Adipose tissue (tissue), 3 donors: ENCODE data around the gene CYP4F2. TPM values are rescaled to one million over a fixed set of nuclear protein-coding genes. Genes with fewer than 3 reads are reported as not detected.
A peak's percentile ranks its signal among the peaks of the same experiment; 100 is the strongest.
"Not testable (repeated sequence)": the region's sequence is repeated elsewhere in the genome, so short reads cannot be mapped to it uniquely, and the experiment has no call there.

Experiments used
- H3K27ac ChIP-seq: one replicate; pipeline ENCODE4 v1.5.1; 2013; ENCODE audit warnings: low read depth, low read length
- WGBS, 3 donors: extraction: QIAGEN DNeasy Blood & Tissue Kit; methylation state at CpG; one replicate each; pipeline ENCODE4 v1.1.7; 2013; 5-methylcytosine and 5-hydroxymethylcytosine counted together
- polyA plus RNA-seq, 3 donors: library from polyadenylated mRNA; stranded (reverse); fragments of 200-250 nt; gene quantifications; one replicate each; pipeline ENCODE4 v1.2.3, GENCODE V29; 2013
- donor health status: healthy with polysubstance abuse.
- donor health status: Bipolar disorder and iron deficiency.
- donor health status: healthy.

The CYP4F2 gene
- polyA plus RNA-seq, 3 donors, result 0.08 TPM; not detected in 2

DNA sequence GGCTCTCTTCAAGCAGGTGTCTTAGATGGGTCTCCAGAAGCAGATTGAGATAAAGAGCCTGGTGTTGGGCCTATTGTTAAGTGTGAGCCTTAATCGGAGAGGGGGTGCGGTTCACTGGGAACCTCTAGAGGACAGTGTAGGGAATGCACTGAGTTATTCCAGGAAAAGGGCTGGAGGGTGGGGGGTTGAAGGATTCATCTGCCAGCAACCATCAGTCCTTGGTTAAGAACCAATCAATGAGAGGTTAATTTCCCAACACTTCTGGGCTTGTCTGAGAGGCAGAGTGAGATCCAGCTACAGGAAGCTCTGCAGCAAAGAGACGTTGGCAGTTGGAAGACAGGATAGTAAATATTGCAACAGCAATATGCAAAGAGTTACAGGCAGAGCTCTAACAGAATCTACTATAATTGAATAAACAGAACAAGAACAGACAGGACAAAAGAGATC lies 28.7 kb downstream of the CYP4F2 start:
- no peak overlapping the region for H3K27ac ChIP-seq
- 1 to 2% (median 2%) methylated on average over 3 of the region's 3 CpGs for WGBS, 3 donors

DNA sequence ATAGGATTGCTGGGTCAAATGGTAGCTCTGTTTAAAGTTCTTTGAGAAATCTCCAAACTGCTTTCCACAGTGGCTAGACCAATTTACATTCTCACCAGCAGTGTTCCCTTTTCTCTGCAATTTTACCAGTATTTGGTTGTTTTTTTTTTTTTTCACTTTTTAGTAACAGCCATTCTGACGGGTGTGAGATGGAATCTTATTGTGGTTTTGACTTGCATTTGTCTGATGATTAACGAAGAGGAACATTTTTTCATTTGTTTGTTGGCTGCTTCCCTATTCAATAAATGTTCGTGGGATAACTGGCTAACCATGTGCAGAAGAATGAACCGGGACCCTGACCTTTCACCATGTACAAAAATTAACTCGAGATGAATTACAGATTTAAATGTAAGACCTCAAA lies 31.2 kb downstream of the CYP4F2 start:
- 45 to 53% (median 46%) methylated on average over 5 of the region's 5 CpGs for WGBS, 3 donors
- H3K27ac ChIP-seq, result no peak overlapping the region

DNA sequence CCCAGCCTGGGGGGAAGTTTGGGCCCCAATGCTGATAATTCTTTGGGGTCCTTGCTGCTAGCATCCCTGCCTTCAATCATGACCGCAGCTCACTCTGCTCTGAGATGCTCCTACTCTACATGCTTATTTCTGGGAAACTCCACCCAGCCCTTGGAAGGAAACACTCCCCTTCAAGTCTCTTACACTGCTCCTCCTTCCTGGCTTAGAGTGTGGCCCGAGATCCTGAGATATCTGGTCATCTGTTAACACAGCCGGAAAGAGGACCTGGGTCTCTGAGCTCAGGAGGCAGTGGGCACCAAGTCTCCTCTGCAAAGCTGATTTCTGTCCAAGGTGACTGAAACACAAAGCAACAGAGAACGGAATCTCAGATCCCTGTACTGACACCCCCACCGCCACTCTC lies 33.0 kb downstream of the CYP4F2 start:
- no peak overlapping the region for H3K27ac ChIP-seq
- WGBS, 3 donors, result 53 to 57% (median 55%) methylated on average over 5 of the region's 5 CpGs

DNA sequence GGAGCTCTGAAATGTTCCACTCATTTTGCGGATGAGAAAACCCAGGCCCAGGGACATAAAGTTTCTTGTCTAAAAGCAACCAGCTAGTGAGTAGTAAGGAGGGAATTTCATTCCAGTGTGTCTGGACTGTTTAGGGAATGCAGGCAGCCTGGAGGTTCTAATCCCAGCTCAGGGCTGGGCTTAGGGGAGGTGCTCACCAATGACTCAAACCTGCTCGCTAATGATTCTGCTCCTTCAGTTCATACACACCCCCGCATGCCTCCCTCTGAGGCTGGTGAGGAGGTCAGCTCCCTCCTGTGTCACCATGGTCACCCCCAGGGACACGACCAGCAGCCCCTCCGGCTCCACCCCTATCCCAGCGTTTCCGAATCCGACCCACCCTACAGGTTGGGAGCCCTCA lies 34.6 kb downstream of the CYP4F2 start:
- 62 to 84% (median 77%) methylated on average over 8 of the region's 8 CpGs for WGBS, 3 donors
- no peak overlapping the region for H3K27ac ChIP-seq

DNA sequence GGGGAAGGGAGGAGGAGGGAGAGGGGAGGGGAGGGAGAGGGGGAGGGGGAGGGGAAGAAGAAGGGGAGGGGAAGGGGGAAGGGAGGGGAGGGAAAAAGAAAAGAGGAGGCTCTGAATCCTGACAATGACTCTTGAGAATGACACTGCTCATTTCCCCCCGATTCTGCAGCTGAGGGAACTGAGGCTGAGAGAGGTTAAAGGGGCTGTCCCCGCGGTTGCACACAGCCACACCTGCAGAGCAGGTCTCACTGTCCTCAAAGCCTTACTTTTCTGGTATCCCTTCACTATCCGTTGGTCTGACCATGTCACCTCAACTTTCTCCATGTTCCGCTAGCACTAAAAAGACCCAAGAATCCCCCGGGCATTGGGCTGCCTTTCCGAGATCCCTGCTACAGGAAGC lies 35.4 kb downstream of the CYP4F2 start:
- H3K27ac ChIP-seq, result no peak overlapping the region
- 41 to 51% (median 50%) methylated on average over 7 of the region's 7 CpGs for WGBS, 3 donors

DNA sequence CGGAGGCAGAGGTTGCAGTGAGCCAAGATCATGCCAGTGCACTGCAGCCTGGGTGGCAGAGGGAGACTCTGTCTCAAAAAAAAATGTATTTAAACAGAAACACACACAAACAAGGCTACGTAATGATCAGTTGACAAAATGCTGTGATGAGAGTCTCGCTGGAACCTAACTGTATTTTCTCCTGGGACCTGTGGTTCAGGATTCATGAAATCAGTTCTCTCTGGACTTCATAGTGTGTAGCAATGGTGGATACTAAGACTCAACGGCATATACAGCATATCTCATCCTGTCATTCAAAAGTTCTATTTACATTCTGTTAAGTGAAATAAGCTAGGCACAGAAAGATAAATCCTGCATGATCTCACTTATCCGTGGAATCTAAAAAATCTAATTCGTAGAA lies 37.4 kb downstream of the CYP4F2 start:
- H3K27ac ChIP-seq, result no peak overlapping the region
- WGBS, 3 donors, result 60 to 71% (median 68%) methylated on average over 6 of the region's 6 CpGs

DNA sequence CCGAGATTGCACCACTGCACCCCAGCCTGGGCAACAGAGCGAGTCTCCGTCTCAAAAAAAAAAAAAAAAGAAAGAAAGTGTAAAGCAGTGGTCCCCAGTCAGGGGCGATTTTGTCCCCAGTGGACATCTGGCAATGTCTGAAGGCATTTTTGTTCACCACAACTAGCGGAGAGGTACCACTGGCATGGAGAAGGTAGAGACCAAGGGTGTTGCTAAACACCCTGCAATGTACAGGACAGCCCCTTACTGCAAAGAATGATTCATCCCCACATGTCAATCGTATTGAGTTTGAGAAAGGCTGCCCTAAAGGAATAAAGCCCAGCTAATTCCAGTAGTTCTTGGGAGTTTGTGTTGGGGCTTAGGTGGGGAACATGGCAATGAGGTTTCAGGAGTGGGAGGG lies 38.7 kb downstream of the CYP4F2 start:
- 69 to 78% (median 75%) methylated on average over 6 of the region's 6 CpGs for WGBS, 3 donors
- H3K27ac ChIP-seq, result no peak overlapping the region

DNA sequence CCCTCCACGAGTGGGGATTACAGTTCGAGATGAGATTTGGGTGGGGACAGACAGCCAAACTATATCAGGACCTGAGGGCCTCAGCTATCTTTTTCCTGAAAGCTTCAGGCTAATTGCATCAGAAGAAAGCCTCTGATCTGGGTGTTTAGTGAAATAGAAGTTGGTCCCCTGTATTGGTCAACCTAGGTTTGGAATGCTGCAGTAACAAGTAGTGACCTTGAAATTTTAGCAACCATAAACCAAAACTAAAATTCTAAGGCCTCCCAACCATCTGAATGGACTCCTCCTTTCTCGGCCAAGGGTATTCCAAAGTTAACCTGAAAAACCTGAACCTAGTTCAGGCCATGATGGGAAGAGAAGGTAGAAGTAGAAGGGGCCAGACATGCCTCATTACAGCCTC lies 47.5 kb downstream of the CYP4F2 start:
- no peak overlapping the region for H3K27ac ChIP-seq
- 80 to 89% (median 83%) methylated on average over 3 of the region's 3 CpGs for WGBS, 3 donors

DNA sequence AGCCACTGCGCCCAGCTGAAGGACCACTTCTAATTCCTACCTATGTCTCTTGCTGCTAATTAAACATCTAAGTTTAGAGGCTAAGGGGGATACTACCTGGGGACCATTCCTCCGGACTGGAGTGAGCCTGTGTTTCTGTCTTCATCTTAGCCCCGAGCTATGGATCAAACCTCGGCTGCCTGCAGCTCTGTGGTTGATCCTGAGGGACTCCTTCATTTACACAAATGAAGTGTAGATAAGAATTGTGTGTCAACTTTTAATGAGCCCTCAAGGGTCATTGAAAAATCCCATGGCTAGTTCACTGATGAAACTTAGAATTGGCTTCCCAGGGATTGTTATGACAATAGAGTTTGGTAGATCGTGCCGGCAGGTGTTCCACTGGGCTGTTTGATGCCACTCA lies 51.0 kb downstream of the CYP4F2 start:
- 76 to 89% (median 88%) methylated on average over 6 of the region's 6 CpGs for WGBS, 3 donors
- H3K27ac ChIP-seq, result no peak overlapping the region

DNA sequence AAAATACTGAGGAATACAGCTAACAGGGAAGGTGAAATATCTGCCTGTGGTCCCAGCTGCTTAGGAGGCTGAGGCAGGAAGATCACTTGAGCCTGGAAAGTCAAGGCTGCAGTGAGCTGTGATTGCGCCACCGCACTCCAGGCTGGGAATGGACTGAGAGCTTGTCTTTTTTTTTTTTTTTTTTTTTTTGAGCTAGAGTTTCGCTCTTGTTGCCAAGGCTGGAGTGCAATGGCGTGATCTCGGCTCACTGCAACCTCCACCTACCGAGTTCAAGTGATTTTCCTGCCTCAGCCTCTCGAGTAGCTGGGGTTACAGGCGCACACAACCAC lies 54.0 kb downstream of the CYP4F2 start:
- WGBS, 3 donors, result 55 to 61% (median 56%) methylated on average over 7 to 8 of the region's 8 CpGs
- not testable (repeated sequence) for H3K27ac ChIP-seq

DNA sequence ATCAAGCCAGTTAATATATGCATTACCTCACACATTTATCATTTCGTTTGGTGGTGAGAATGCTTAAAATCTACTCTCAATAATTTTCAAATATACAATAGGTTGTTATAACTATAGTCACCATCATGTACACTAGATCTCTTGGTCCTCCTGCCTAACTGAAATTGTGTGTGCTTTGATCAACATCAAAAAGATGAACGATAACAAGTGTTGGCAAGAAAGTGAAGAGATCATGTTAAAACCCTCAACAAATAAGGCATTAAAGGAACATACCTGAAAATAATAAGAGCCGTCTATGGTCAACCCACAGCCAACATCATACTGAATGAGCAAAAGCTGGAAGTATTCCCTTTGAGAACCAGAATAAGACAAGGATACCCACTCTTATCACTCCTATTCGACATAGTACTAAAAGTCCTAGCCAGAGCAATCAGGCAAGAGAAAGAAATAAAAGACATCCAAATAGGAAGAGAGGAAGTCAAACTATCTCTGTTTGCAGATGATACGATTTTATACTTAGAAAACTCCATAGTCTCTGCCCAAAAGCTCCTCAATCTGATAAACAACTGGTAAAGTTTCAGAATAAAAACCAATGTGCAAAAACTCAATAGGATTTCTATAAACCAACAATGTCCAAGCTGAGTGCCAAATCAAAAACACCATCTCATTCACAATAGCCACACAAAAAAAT lies 54.5 kb downstream of the CYP4F2 start:
- WGBS, 3 donors, result 51 to 60% (median 53%) methylated on average over 5 of the region's 5 CpGs
- no peak overlapping the region for H3K27ac ChIP-seq

DNA sequence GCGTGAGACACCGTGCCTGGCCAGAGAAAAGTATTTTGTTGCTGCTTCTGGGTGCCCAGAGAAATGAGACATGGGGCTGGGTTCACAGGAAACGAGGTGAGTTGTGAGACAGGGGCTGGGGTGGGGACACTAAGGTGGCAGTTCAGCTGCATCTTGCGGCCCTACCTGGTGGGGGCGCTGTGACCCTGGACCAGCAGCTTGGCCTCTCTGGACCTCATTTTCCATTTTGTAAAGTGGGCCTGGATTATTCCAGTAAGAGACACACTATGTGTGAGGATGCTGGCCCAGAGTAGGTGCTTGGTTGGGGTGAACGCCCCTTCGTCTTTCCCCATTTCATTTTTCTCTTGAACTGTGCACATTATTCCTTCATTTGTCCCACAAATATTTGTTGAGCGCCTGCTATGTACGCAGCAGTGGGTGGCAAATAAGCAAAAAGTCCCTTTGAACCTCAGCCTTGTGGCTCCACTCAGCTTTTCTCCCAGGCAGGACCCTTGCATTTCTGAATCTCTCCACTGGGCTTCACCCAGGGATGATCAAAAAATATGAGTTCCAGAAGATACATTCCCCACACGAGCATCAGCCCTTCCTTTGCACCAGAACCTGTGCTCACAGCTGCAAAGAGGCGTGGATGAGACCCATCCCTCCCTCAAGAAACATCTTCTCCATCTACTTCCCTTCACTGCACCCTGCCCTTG lies 55.9 kb downstream of the CYP4F2 start:
- no peak overlapping the region for H3K27ac ChIP-seq
- WGBS, 3 donors, result 50 to 66% (median 59%) methylated on average over 11 of the region's 11 CpGs

DNA sequence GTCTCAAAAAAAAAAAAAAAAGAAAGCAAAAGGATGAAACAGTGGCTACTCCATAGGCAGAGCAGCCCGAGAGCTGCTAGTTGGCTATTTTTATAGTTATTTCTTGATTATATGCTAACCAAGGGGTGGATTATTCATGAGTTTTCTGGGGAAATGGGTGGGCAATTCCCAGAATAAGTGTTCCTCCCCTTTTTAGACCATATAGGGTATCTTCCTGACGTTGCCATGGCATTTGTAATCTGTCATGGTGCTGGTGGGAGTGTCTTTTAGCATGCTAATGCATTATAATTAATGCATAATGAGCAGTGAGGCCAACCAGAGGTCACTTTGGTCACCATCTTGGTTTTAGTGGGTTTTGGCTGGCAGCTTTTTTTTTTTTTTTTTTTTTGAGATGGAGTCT lies 57.0 kb downstream of the CYP4F2 start:
- 51 to 64% (median 63%) methylated on average over 2 of the region's 2 CpGs for WGBS, 3 donors
- H3K27ac ChIP-seq, result no peak overlapping the region

DNA sequence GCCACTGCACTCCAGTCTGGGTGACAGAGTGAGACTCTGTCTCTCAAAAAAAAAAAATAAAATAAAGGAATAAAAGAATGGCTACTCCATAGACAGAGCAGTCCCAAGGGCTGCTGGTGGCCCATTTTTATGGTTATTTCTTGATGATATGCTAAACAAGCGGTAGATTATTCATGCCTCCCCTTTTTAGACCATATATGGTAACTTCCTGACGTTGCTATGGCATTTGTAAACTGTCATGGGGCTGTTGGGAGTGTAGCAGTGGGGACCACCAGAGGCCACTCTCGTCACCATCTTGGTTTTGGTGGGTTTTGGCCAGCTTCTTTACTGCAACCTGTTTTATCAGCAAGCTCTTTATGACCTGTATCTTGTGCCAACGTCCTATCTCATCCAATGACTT lies 58.0 kb downstream of the CYP4F2 start:
- 66 to 77% (median 74%) methylated on average over 4 of the region's 4 CpGs for WGBS, 3 donors
- H3K27ac ChIP-seq, result not testable (repeated sequence)

DNA sequence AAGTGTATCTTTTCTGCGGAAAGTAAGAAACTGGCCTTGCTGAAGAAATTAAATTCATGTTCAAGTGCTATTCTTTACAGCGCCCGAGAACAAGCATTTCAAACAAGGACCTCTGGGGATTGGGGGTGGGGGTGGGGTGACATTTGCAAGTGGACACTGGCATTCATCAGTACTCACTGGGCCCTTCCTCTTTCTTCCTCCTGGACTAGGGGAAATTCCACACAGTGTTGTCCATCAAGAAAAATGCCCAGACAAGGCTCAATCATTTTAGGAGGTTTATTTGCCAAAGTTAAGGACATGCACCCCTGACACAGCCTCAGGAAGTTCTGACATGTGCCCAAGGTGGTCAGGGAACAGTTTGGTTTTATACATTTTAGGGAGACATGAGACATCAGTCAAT lies 59.5 kb downstream of the CYP4F2 start:
- WGBS, 3 donors, result 88 to 93% (median 88%) methylated on average over 3 of the region's 3 CpGs
- no peak overlapping the region for H3K27ac ChIP-seq

DNA sequence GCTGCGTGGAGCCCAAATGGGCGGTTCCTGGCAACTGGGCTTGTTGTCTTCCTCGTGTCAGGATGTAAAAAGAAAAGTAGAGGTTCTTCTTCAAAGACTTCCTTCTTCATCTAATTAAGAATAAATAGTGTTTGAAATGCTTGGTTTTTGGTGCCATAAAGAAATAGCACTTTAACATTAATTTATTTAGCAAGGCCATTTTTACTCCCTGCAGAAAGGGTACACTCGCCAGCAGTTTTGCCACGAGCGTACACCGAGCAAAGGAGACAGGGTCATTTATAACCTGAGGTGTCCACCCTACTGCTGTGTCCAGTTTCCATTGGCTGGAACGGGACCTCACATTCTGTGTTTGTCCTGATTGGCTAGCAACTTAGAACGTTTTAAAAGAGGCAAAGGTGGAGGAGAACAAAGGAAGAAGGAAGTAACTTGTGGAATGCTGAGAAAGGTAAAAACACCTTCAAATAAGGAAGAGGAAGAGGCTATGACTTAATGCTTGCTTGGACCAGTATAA lies 60.6 kb downstream of the CYP4F2 start:
- no peak overlapping the region for H3K27ac ChIP-seq
- WGBS, 3 donors, result 0% methylated on average over 9 of the region's 9 CpGs

DNA sequence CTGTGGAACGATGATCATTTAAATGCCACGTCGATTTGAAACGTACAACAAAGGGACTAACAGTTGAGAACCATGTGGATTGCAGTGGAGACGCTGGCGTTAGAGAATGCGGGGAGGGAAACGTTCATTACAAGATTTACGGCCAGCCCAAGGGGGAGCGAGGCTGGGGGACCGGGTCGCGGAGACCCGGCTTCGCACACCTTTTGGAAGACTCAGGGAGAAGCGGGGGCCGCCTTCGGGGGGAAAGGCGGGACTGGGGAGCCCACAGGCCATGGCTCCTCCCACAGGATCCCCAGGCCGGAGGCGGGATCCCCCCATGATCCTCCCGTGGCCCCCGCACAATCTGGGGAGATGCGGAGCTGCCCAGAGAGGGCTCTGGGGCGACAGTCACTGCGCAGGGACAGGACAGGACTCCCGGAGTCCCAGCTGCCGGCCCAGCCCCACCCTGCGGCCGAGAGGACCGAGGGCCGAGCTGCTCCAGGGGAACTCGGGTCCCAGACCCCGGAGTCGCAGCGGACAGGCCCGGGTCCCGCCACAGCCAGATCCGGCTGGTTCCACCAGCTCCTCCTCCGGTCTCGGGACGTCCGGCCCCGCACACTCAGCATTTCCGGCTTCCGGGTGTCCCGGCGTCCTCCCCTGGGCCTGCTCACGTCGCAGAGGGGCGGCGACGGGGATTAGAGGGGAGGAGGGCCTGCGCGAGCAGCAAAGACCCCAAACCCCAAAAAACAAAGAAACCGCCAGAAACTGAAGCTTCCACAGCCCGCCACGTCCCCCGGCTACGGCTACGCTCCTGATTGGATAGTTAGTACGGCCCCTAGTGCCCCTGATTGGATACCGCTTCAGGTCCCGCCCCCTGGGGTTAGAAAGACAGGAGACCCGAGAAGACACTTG lies 61.3 kb downstream of the CYP4F2 start:
- WGBS, 3 donors, result 0 to 1% (median 1%) methylated on average over 52 to 65 of the region's 65 CpGs
- H3K27ac ChIP-seq, result peak overlapping the region; percentile 91

DNA sequence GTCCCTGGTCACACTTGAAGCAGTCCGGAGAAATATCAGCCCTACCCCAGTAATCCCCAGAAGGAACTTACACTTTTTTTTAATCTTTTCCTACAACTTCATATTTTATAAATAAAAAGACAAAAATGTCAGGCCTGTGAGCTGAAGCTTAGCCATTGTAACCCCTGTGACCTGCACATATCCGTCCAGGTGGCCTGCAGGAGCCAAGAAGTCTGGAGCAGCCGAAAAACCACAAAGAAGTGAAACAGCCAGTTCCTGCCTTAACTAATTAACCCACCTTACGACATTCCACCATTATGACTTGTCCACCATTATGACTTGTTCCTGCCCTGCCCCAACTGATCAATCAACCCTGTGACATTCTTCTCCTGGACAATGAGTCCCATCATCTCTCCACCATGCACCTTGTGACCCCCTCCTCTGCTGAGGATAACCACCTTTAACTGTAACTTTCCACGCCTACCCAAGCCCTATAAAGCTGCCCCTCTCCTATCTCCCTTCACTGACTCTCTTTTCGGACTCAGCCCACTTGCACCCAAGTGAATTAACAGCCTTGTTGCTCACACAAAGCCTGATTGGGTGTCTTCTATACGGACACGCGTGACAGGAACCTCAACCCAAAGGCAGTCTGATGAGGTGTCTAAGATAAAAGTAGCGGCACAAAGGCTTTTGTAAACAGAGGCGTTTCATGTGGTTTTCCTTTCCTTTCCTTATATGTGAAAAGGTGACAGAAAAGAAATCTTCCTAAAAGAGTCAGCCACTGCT lies 62.1 kb downstream of the CYP4F2 start:
- 37 to 43% (median 40%) methylated on average over 11 of the region's 11 CpGs for WGBS, 3 donors

More for the DNA sequence above, 62.1 kb downstream of the CYP4F2 start:
- peak overlapping the region; percentile 91 for H3K27ac ChIP-seq
